Epidermal melanocyte (primary cell): ENCODE data around the gene RBM7.

Source experiments
- DNase-seq: peaks from one replicate; pipeline ENCODE4 v3.0.0; 2011; ENCODE audit warnings: low spot score; ENCODE audit not compliant: insufficient read length

RBM7 gene

DNA sequence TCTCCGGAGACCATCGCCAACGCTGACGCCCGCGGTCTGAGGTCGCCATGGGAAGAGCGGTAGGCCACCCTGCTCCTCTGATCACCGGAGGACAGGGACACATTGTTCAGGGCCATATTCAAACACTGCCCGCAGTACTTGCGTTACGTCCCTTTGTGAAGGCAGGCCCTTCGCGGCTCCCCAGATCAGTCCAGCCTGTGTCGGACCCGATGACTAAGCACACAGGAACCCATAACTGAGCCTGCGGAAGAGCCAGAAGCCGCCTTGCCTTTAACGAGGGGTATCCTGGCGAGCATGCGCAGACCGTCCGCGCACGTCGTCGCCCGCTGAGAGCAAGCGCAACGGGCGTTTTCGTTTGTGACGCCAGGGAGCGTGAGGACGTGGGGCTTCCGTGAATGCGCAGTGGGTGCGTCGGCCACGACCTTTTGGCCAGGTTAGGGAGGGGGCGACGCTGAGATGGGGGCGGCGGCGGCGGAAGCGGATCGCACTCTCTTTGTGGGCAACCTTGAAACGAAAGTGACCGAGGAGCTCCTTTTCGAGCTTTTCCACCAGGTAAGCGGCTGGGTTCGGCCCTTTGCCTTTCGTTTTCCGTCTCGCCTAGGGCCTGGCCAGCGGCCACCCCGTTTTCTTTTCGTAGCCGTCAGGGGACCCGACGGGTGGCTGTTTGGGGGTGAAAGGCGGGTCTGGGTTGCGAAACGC, at the start of gene RBM7, which contains the start of gene C11orf71:
Gene RBM7, plus strand, starts transcription at position 451 of the 699 bp plus-strand sequence. Its CDS starts 6 bp downstream, at position 457.
Gene C11orf71, minus strand, starts transcription at position 296 of the 699 bp plus-strand sequence. Its CDS starts 180 bp downstream, at position 116.
- peak; percentile 84 for DNase-seq

DNA sequence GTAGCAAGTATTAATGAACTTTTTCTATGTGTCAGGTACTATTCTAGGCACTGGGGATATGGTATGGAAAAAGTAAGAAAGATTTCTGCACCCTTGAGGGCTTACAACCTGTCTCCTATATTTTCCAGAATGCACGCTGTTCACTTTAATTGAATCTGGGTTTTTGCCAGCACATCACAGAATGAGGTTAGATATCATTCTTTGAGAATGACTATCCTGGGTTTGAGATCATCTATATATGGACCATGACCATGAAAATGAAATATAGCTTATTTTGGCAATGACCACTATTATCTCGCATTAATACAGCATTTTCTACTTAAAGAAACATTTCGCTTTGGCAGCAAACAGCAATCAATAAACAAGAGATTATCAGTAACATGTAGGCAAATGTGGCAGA, 47.0 kb upstream of the RBM7 start:
- no peak for DNase-seq

GRCh38 chr11:114354076-114354475, 46.4 kb upstream of the RBM7 start:
- DNase-seq: no peak

DNA sequence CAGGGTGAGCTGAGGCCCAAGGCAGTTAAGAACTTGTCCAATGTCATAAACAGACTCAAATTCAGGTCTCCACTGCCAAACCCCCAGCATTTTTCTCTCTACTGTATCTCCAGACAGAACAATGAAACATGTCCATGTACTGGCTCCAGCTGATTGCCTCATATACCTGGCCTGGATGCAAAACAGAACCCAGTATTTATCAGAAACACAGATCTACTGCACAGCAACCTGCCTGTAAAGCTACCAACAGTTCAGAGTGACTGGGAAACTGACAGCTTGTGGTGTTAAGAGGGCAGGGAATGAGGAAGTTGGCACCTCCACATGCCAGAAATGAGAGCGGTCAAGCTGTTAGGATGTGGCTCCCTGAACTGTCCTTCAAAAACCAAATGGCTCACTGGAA, 41.8 kb upstream of the RBM7 start:
- no peak for DNase-seq

DNA sequence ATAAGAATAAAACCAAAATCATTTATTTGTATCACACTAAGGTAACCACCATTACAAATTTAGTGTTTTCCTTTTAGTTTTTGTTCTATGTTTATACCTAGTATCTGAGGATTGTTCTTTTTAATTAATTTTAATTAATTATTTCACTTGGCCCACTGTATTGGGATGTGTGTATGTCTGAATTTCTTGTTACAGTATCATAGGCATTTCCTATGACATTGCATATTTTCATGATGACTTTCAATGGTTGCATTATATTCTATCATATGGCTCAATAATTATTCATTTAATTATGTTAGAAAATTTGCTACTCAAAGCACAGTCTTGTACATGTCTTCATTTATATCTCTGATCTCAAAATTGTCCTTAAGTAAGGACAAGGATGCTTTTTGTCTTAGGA, 41.1 kb upstream of the RBM7 start:
- no peak for DNase-seq

DNA sequence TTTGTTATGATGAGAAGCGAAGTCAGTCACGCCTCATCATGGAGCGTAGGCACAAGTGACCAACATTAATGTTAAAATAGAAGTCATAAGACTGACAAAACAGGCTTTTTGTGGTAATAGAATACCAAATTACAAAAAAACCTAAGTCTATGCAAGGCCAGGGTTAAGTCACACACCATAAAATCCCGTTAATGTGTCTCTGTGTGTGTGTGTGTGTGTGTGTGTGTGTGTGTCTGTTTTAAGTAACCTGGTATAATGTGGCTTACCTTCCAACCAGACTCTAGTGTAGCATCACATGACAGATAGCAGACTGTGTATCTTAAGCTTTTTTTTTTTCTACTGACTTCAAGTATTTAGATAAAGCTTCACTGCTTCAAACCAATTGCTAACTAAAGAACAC, 38.1 kb upstream of the RBM7 start:
- no peak for DNase-seq

DNA sequence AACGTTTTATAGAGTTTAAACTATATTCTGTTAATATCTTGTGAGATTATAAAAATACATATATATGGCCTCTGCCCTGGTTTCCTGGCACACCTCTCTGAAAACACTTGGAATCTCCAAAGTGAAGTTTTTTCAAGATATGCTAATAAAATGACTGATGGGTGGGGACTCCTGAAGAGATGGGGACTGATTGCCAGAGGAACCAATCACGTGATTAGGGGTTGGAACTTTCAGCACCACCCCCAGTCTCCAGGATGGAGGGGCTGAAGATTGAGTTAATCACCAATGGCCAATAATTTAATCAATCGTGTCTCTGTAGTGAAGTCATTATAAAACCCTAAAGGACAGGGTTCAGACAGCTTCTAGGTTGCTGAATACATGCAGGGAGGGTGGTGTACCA, 37.5 kb upstream of the RBM7 start:
- no peak for DNase-seq

DNA sequence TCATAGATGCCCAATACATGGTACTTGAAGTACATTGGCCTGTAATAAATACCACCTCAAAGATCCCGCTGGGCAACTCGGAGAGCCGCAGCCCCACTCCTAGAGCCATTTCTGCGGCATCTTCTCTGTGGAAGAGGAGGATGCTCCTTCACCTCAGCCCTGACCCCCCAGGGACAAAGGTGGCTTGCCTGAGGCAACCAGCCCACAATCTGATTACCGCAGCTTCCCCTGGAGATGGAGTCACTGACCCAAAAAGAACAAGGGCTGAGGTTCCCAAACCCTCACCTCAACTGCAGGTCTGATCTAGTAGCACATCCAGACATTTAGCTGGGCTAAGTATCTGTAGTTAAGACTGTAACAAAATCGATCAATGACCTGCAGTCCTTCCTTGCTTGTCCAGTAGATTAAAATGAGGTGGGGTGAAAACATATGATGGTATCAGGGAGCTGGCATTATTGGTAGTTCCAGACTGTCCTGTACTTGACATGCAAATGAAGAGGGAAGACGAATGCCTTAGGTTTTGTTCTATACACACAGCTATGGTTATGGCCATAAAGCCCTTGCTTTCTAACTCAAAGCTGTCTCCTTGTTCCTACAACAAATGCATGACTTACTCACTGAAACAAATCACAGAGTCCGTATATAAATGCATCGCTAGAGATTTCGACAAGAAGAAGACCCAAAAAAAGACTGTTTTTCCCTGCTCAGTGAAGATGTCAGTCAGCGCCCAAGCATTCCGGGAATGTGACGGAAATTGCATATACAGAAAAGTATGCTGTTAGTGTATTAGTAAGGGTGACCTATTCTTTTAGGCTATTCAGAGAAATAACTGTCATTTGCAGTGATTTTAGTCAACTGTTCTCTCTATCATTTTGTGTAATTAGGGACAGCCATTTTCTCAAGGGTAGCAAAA, 33.9 kb upstream of the RBM7 start:
- no peak for DNase-seq

- DNase-seq: no peak
These were observed 33.1 kb upstream of the RBM7 start for GRCh38 chr11:114367244-114367957.

GRCh38 chr11:114368918-114369680, 31.4 kb upstream of the RBM7 start:
- no peak for DNase-seq

GRCh38 chr11:114375052-114375451, 25.4 kb upstream of the RBM7 start:
- DNase-seq: no peak

- peak; percentile 32 for DNase-seq
These were observed 22.7 kb upstream of the RBM7 start for GRCh38 chr11:114377612-114378267.

GRCh38 chr11:114379394-114380069, 20.9 kb upstream of the RBM7 start:
- no peak for DNase-seq

- no peak for DNase-seq
These were observed 18.0 kb upstream of the RBM7 start for GRCh38 chr11:114382509-114382908.

GRCh38 chr11:114384487-114384886, 16.0 kb upstream of the RBM7 start:
- DNase-seq: no peak

GRCh38 chr11:114386131-114386530, 14.3 kb upstream of the RBM7 start:
- DNase-seq: no peak

- DNase-seq: no peak
These were observed 13.9 kb upstream of the RBM7 start for GRCh38 chr11:114386545-114386944.

GRCh38 chr11:114392735-114393667, 7.5 kb upstream of the RBM7 start:
- no peak for DNase-seq

GRCh38 chr11:114395736-114396135, 4.7 kb upstream of the RBM7 start:
- no peak for DNase-seq
